Endothelial cell of umbilical vein (primary cell): ENCODE data around the gene NUDT8. TPM values are rescaled to one million over a fixed set of nuclear protein-coding genes. Genes with fewer than 3 reads are reported as not detected.

Experiments
- BruUV-seq: library from RNA; stranded (reverse); fragments of 400-500 nt; replicated peaks from 2 replicates; lab custom pipeline; 2021; lab: Mats Ljungman, UMichigan
- CTCF ChIA-PET: fragments of 300-600, 350-600 bp; sonication (Branson Sonifier 250); formaldehyde crosslinking; loops from one replicate; lab custom pipeline; 2021; ENCODE audit warnings: antibody characterized with exemption, inconsistent platforms; lab: Charles Lee
- POLR2A ChIA-PET: fragments of 300-600, 350-600 bp; sonication (Branson Sonifier 250); formaldehyde crosslinking; loops from one replicate; lab custom pipeline; 2021; ENCODE audit warnings: antibody characterized with exemption, inconsistent platforms; lab: Charles Lee
- DNase-seq: peaks from one replicate; pipeline ENCODE4 v3.0.0-alpha.2; 2011; ENCODE audit warnings: low read depth, low spot score
- FAIRE-seq: peaks from 2 replicates; lab custom pipeline; 2011; peaks lifted over from hg19 to GRCh38; lab: Jason Lieb, UNC
- H2AFZ ChIP-seq: 2 replicates; pipeline ENCODE4 v1.6.0; 2012; ENCODE audit warnings: low read depth, low read length, control low read depth, inconsistent platforms
- H3K27ac ChIP-seq: 2 replicates; pipeline ENCODE4 v1.5.1; 2011; ENCODE audit warnings: low read depth, mild to moderate bottlenecking, control low read depth, low read length, moderate library complexity; ENCODE audit not compliant: insufficient read depth
- H3K27me3 ChIP-seq, 2 experiments: 2 replicates each; pipeline versions ENCODE4 v1.6.0 to v1.6.1; 2011; ENCODE audit warnings: low read length in 2 of 2, mixed read lengths in 1 of 2; ENCODE audit not compliant: control insufficient read depth in 2 of 2, insufficient read depth in 2 of 2
- H3K36me3 ChIP-seq, 2 experiments: 2 replicates in 1 of 2; 3 replicates in 1 of 2; pipeline ENCODE4 v1.5.1; 2011; ENCODE audit warnings: low read length in 2 of 2, mild to moderate bottlenecking in 1 of 2, moderate library complexity in 1 of 2; ENCODE audit not compliant: control insufficient read depth in 2 of 2, insufficient read depth in 2 of 2; ENCODE audit errors: extremely low read depth in 1 of 2
- H3K4me1 ChIP-seq: 3 replicates; pipeline ENCODE4 v1.5.1; 2011; ENCODE audit warnings: mild to moderate bottlenecking, low read length; ENCODE audit not compliant: control insufficient read depth, insufficient read depth; ENCODE audit errors: extremely low read depth
- H3K4me2 ChIP-seq: 2 replicates; pipeline ENCODE4 v1.6.1; 2011; ENCODE audit warnings: low read length, control low read depth, mixed read lengths; ENCODE audit not compliant: insufficient read depth
- H3K4me3 ChIP-seq, 3 experiments: fragments of 200-600 bp in 1 of 3; sonication (generic), shearing (Covaris generic) in 1 of 3; replicated peaks in 1 of 3; 2 replicates each; pipeline ENCODE4 v1.5.1; 2011 to 2016; ENCODE audit warnings: control low read depth in 3 of 3, low read length in 3 of 3, mild to moderate bottlenecking in 2 of 3, inconsistent platforms in 1 of 3, low read depth in 1 of 3, moderate library complexity in 1 of 3; ENCODE audit not compliant: insufficient read depth in 1 of 3
- H3K79me2 ChIP-seq: 2 replicates; pipeline ENCODE4 v1.6.0; 2012; ENCODE audit warnings: low read length, inconsistent platforms; ENCODE audit not compliant: control insufficient read depth, insufficient read depth
- H3K9ac ChIP-seq: replicated peaks from 2 replicates; pipeline ENCODE3; 2011; ENCODE audit warnings: low read length, control low read depth; ENCODE audit not compliant: insufficient read depth; ENCODE audit errors: extremely low read depth
- H3K9me1 ChIP-seq: replicated peaks from 3 replicates; pipeline ENCODE4 v1.6.0; 2011; ENCODE audit warnings: mild to moderate bottlenecking, low read length; ENCODE audit not compliant: control insufficient read depth, insufficient read depth; ENCODE audit errors: extremely low read depth
- H3K9me3 ChIP-seq: replicated peaks from 2 replicates; pipeline ENCODE4 v1.5.1; 2012; ENCODE audit warnings: low read length, inconsistent platforms; ENCODE audit not compliant: control insufficient read depth, insufficient read depth
- H4K20me1 ChIP-seq: replicated peaks from 2 replicates; pipeline ENCODE3; 2011; ENCODE audit warnings: mild to moderate bottlenecking, low read length; ENCODE audit not compliant: control insufficient read depth, insufficient read depth; ENCODE audit errors: extremely low read depth
- EZH2 ChIP-seq: IDR thresholded peaks from 2 replicates; pipeline ENCODE4 v1.6.1; 2012; ENCODE audit warnings: borderline replicate concordance, low read depth, mild to moderate bottlenecking, moderate library complexity, low read length, inconsistent platforms; ENCODE audit not compliant: severe bottlenecking
- FOS ChIP-seq: IDR thresholded peaks from 2 replicates; pipeline ENCODE4 v1.6.1; 2011; ENCODE audit warnings: mild to moderate bottlenecking, low read length, moderate library complexity, borderline replicate concordance; ENCODE audit not compliant: insufficient read depth
- GATA2 ChIP-seq: IDR thresholded peaks from 2 replicates; pipeline ENCODE4 v1.7.0; 2011; ENCODE audit warnings: low read depth, mild to moderate bottlenecking, moderate library complexity, mixed read lengths, low read length; ENCODE audit not compliant: insufficient read length, insufficient read depth
- JUN ChIP-seq: IDR thresholded peaks from 2 replicates; pipeline ENCODE4 v1.6.1; 2011; ENCODE audit warnings: borderline replicate concordance, low read depth; ENCODE audit not compliant: insufficient read length, insufficient read depth
- MYC ChIP-seq: IDR thresholded peaks from one replicate; pipeline ENCODE4 v1.6.1; 2011; ENCODE audit warnings: mild to moderate bottlenecking, low read depth, low read length
- POLR2A ChIP-seq: IDR thresholded peaks from 2 replicates; pipeline ENCODE4 v1.6.1; 2012; ENCODE audit warnings: low read depth, mild to moderate bottlenecking, control low read depth, low read length
- POLR2AphosphoS5 ChIP-seq: IDR thresholded peaks from 2 replicates; pipeline ENCODE4 v1.6.1; 2012; ENCODE audit warnings: low read depth, mild to moderate bottlenecking, control low read depth, low read length, moderate library complexity; ENCODE audit not compliant: insufficient read depth
- dilution Hi-C: fragments of 300-500 bp; cut with MboI; formaldehyde crosslinking; loops from one replicate; pipeline ENCODE4 v1.15.0; 2019; ENCODE audit warnings: low sequenced_read_pairs; ENCODE audit not compliant: extremely low pct_ligation_motif_present
- intact Hi-C: fragments of 100-400 bp; cut with micrococcal nuclease; formaldehyde crosslinking; loops from one replicate; pipeline ENCODE4 v1.10.0; 2022
- polyA plus RNA-seq, 4 experiments: library from polyadenylated mRNA; depleted of rRNA in 3 of 4; stranded (reverse) in 3 of 4; unstranded in 1 of 4; fragments of >200 nt; gene quantifications; 2 replicates each; pipeline versions ENCODE4 v1.2.1 to v1.2.3, GENCODE V29; 2011 to 2012; ENCODE audit warnings: missing spikeins in 1 of 4
- total RNA-seq: library from RNA; stranded (reverse); gene quantifications from 2 replicates; pipeline ENCODE4 v1.2.3, GENCODE V29; 2021
- TF ChIP-seq, protein P1 (sequence below): IDR thresholded peaks from 2 replicates; pipeline ENCODE4 v1.6.1; 2011; ENCODE audit not compliant: insufficient read depth, insufficient read length
- TF ChIP-seq, protein P2 (sequence below), 2 donors: IDR thresholded peaks; 1 replicate in 1 of 2; 2 replicates in 1 of 2; pipeline ENCODE4 v1.5.1; 2011; ENCODE audit warnings: low read length in 2 of 2, mild to moderate bottlenecking in 2 of 2, moderate library complexity in 2 of 2, control low read depth in 1 of 2, inconsistent platforms in 1 of 2, low read depth in 1 of 2; ENCODE audit not compliant: insufficient read depth in 1 of 2; ENCODE audit errors: extremely low read depth in 1 of 2

NUDT8 gene
- total and polyA plus RNA-seq, 2 donors (not counting 3 experiments of a cell fraction or from before 2014, with no cell fraction given): 14.1 to 20.4 TPM

DNA sequence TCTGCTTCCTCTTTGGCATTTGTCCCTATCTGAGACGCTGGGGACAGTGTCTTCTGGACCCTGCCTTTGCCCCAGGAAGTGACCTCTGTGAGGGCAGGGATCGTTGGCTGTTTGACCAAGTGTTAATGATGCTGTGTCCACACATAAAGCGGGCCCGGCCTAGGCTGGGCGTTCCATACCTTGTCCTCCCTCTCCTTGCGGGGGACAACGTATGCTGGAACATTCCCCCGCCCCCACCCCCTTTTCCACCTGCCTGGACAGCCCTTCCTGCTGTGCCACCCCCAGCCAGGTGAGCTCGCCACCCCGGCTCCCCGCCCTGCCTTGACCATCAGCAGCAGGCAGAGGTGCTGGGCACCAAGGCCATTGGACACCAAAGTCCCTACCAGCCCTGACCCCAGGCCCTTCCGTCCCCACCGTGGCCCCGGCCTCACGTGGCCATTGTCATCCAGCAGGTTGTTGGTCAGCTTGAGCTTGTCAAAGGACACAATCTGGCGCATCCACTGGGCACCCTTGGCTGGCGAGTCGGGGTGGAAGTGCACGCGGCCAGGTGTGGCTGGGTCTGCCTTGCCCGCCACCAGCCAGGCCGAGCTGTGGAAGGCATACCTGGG, 4.1 kb upstream of the NUDT8 start:
- ChIA-PET POLR2A (no interaction called here), CTCF (interaction anchor here (2.7 kb wide), 1 partner anchor 25 kb away, joined by 11 read pairs; no protein-coding TSS in a partner anchor)
- Histone ChIP-seq H4K20me1 (no peaks in the 10 kb centered on the region), H3K9me1 (no peaks in the 10 kb centered on the region), H3K4me2 (no peak overlapping the region), H3K9ac (no peak overlapping the region), H3K79me2 (no peaks in the 10 kb centered on the region), H2AFZ (no peak overlapping the region), H3K27me3 (no peaks in the 10 kb centered on the region), H3K27ac (no peak overlapping the region), H3K36me3 (no peaks in the 10 kb centered on the region), H3K9me3 (no peaks in the 10 kb centered on the region), H3K4me1 (peaks cover 4% of the 10 kb centered on the region), H3K4me3 (no peak overlapping the region)
- no TSS peak for BruUV-seq
- TF ChIP-seq MYC (no peak), POLR2AphosphoS5 (no peak), EZH2 (no peak), JUN (no peak), GATA2 (no peak), POLR2A (no peak), FOS (no peak)
- TF ChIP-seq, protein P1, sequence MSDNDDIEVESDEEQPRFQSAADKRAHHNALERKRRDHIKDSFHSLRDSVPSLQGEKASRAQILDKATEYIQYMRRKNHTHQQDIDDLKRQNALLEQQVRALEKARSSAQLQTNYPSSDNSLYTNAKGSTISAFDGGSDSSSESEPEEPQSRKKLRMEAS: no peak
- TF ChIP-seq, protein P2, sequence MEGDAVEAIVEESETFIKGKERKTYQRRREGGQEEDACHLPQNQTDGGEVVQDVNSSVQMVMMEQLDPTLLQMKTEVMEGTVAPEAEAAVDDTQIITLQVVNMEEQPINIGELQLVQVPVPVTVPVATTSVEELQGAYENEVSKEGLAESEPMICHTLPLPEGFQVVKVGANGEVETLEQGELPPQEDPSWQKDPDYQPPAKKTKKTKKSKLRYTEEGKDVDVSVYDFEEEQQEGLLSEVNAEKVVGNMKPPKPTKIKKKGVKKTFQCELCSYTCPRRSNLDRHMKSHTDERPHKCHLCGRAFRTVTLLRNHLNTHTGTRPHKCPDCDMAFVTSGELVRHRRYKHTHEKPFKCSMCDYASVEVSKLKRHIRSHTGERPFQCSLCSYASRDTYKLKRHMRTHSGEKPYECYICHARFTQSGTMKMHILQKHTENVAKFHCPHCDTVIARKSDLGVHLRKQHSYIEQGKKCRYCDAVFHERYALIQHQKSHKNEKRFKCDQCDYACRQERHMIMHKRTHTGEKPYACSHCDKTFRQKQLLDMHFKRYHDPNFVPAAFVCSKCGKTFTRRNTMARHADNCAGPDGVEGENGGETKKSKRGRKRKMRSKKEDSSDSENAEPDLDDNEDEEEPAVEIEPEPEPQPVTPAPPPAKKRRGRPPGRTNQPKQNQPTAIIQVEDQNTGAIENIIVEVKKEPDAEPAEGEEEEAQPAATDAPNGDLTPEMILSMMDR (IDR thresholded peaks at IDR 0.05; ENCODE audit: extremely low read depth in 1 of 2, insufficient read depth in 1 of 2, low read depth in 1 of 2, low read length in 2 of 2): no peak
- no peak for DNase-seq
- FAIRE-seq: no peak
- intact Hi-C loops: no loop called here
- dilution Hi-C loops: no loop called here
